ENCODE results near the gene OTUD3. TPM values are rescaled to one million over a fixed set of nuclear protein-coding genes. Genes with fewer than 3 reads are reported as not detected.
A peak's percentile ranks its signal among the peaks of the same experiment; 100 is the strongest.

Gene OTUD3
- total and polyA plus RNA-seq, 2 experiments from 2014 or later: 1.3 to 5.6 TPM

GRCh38 chr1:19903621-19904020 is 21.4 kb downstream of the OTUD3 start:
- peaks cover 40% of the 10 kb centered on the region for H3K36me3 ChIP-seq
- H3K27ac ChIP-seq: no peak overlapping the region
- no peak for TF ChIP-seq CTCF (IDR thresholded peaks at IDR 0.05; ENCODE audit: low read depth, low read length)
- no peaks in the 10 kb centered on the region for H3K4me1 ChIP-seq (ENCODE audit: low read depth)
- H3K27me3 ChIP-seq: no peaks in the 10 kb centered on the region
- H3K4me3 ChIP-seq: no peak overlapping the region
- H3K9me3 ChIP-seq (ENCODE audit: low read depth): no peaks in the 10 kb centered on the region
- no peak for DNase-seq (ENCODE audit: low read depth in 1 of 2, low spot score in 1 of 2)

GRCh38 chr1:19907456-19907855 is 25.3 kb downstream of the OTUD3 start:
- Histone ChIP-seq H3K4me3 (no peak overlapping the region), H3K9me3 (ENCODE audit: low read depth) (no peaks in the 10 kb centered on the region), H3K27ac (no peak overlapping the region), H3K36me3 (peaks cover 40% of the 10 kb centered on the region), H3K4me1 (ENCODE audit: low read depth) (peaks cover 4% of the 10 kb centered on the region), H3K27me3 (no peaks in the 10 kb centered on the region)
- DNase-seq (ENCODE audit: low read depth in 1 of 2, low spot score in 1 of 2): no peak
- TF ChIP-seq CTCF (IDR thresholded peaks at IDR 0.05; ENCODE audit: low read depth, low read length): no peak

DNA sequence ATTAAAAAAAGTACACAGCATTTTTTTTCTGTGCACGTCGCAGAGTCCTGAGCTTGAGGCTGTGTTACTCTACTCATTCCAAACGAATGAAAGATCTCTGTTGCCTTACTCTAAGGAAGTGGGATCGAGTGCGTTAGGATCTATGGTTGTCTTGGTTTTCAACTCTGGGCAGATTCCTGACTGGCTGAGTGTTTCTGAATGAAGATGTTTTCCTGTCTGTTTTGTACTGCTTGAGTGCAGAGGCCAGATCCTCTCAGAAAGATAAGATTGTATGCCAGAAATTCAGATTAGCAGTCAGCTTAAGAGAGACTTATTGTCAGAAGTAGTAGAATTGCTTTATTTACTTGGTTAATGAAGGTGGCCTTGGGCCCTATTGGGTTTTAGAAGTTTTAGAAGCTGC is 27.2 kb downstream of the OTUD3 start:
- H3K27me3 ChIP-seq: no peaks in the 10 kb centered on the region
- H3K4me3 ChIP-seq: no peak overlapping the region
- H3K9me3 ChIP-seq (ENCODE audit: low read depth): no peaks in the 10 kb centered on the region
- peaks cover 11% of the 10 kb centered on the region for H3K4me1 ChIP-seq (ENCODE audit: low read depth)
- peaks cover 33% of the 10 kb centered on the region for H3K36me3 ChIP-seq
- no peak overlapping the region for H3K27ac ChIP-seq
- TF ChIP-seq CTCF (IDR thresholded peaks at IDR 0.05; ENCODE audit: low read depth, low read length): no peak
- no peak for DNase-seq (ENCODE audit: low read depth in 1 of 2, low spot score in 1 of 2)

DNA sequence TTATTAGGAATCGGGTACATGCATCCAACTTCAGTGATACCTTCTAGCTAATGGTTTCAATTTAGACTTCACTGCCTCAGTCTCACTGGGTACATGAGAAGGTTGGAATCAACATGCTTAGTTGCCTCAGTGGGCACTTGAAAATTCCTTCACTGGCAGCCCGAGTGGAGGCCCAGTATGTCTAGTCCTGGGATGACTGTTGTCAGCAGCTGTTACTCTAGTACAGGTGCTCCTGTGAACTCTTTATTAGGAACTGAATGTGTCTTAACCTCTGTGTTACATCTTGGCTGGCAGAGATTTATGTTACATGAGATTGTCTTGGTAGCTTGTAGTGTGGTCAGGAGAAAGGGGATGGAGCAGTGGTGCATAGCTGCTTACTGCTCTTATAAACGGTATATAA is 27.8 kb downstream of the OTUD3 start:
- no peaks in the 10 kb centered on the region for H3K27me3 ChIP-seq
- peaks cover 27% of the 10 kb centered on the region for H3K36me3 ChIP-seq
- no peak overlapping the region for H3K4me3 ChIP-seq
- no peak for DNase-seq (ENCODE audit: low read depth in 1 of 2, low spot score in 1 of 2)
- TF ChIP-seq CTCF (IDR thresholded peaks at IDR 0.05; ENCODE audit: low read depth, low read length): no peak
- H3K9me3 ChIP-seq (ENCODE audit: low read depth): no peaks in the 10 kb centered on the region
- peaks cover 11% of the 10 kb centered on the region for H3K4me1 ChIP-seq (ENCODE audit: low read depth)
- no peak overlapping the region for H3K27ac ChIP-seq

DNA sequence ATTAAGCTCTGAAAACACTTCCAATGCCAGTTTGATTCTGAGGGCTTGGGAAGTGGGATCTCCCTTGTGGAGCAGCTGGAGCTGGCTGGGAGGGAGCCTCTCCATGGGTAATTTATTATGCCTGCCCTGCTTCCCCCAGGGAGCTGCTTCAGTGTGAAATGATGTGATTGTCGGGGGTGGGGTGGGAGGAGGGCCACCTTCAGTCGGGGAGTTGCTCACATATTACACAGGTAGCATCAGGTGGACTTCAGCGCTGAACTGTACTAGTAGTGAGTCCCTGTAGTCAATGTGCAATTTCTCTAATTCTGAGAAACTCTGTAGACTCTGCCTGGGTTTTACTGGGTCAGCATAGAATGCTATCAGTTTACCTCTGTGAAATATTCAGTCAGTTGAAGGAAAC is 28.5 kb downstream of the OTUD3 start:
- Histone ChIP-seq H3K36me3 (peaks cover 25% of the 10 kb centered on the region), H3K4me1 (ENCODE audit: low read depth) (peaks cover 11% of the 10 kb centered on the region), H3K27me3 (no peaks in the 10 kb centered on the region), H3K9me3 (ENCODE audit: low read depth) (no peaks in the 10 kb centered on the region), H3K4me3 (no peak overlapping the region), H3K27ac (no peak overlapping the region)
- TF ChIP-seq CTCF (IDR thresholded peaks at IDR 0.05; ENCODE audit: low read depth, low read length): no peak
- DNase-seq (ENCODE audit: low read depth in 1 of 2, low spot score in 1 of 2): no peak

- Histone ChIP-seq H3K4me3 (no peak overlapping the region), H3K4me1 (ENCODE audit: low read depth) (peaks cover 1% of the 10 kb centered on the region), H3K36me3 (no peaks in the 10 kb centered on the region), H3K27me3 (peaks cover 8% of the 10 kb centered on the region), H3K27ac (no peak overlapping the region), H3K9me3 (ENCODE audit: low read depth) (no peaks in the 10 kb centered on the region)
- peak; percentile 90 for TF ChIP-seq CTCF (IDR thresholded peaks at IDR 0.05; ENCODE audit: low read depth, low read length)
- peak; percentile 89 to 91 for DNase-seq (ENCODE audit: low read depth in 1 of 2, low spot score in 1 of 2)
Observed at GRCh38 chr1:19918057-19918456, 35.9 kb downstream of the OTUD3 start.

All from cardiac muscle cell (in vitro differentiated cells and primary cell).